GM12878 (cell line): ENCODE measurements around the gene ZBTB44. TPM values are rescaled to one million over a fixed set of nuclear protein-coding genes. Genes with fewer than 3 reads are reported as not detected.

ENCODE experiments used
- ATAC-seq: fragments of 200-7000 bp; cut with Tn5 transposase; 3 replicates; pipeline ENCODE4 v1.9.1; 2020; ENCODE audit warnings: mild to moderate bottlenecking, moderate library complexity
- BruUV-seq: library from RNA; stranded (reverse); fragments of 400-500 nt; replicated peaks from 2 replicates; lab custom pipeline; 2021; lab: Mats Ljungman, UMichigan
- CTCF ChIA-PET: fragments of 300-600 bp; sonication (Branson Sonifier 250); formaldehyde crosslinking; extraction: SDS; loops from one replicate; lab custom pipeline; 2021; ENCODE audit warnings: inconsistent platforms; lab: Yijun Ruan, JAX
- POLR2A ChIA-PET: fragments of 350-600 bp; formaldehyde crosslinking; extraction: SDS; loops from one replicate; lab custom pipeline; 2021; ENCODE audit warnings: inconsistent platforms; lab: Charles Lee
- RAD21 ChIA-PET: fragments of 300-600 bp; sonication (Branson Sonifier 250); formaldehyde crosslinking; loops from one replicate; lab custom pipeline; 2023; ENCODE audit warnings: antibody characterized with exemption; ENCODE audit not compliant: unreplicated experiment; lab: Charles Lee
- SMC1A ChIA-PET: fragments of 300-600 bp; sonication (Branson Sonifier 250); formaldehyde crosslinking; loops from one replicate; lab custom pipeline; 2023; ENCODE audit not compliant: unreplicated experiment, uncharacterized antibody; lab: Charles Lee
- DNase-seq: peaks from one replicate; pipeline ENCODE4 v3.0.0-alpha.2; 2011; ENCODE audit warnings: low read depth, low spot score
- FAIRE-seq: peaks from 3 replicates; lab custom pipeline; 2011; peaks lifted over from hg19 to GRCh38; lab: Jason Lieb, UNC
- H2AFZ ChIP-seq: 2 replicates; pipeline ENCODE4 v1.6.0; 2011; ENCODE audit warnings: low read depth, low read length, control low read depth; ENCODE audit not compliant: control insufficient read depth
- H3K27ac ChIP-seq: 2 replicates; pipeline ENCODE4 v1.5.1; 2011; ENCODE audit warnings: control low read depth; ENCODE audit not compliant: control insufficient read depth, insufficient read depth
- H3K27me3 ChIP-seq, 2 experiments: replicated peaks in 1 of 2; 2 replicates each; pipeline versions ENCODE4 v1.6.0 to v1.6.1; 2011; ENCODE audit warnings: low read length in 1 of 2; ENCODE audit not compliant: control insufficient read depth in 2 of 2, insufficient read depth in 2 of 2
- H3K36me3 ChIP-seq, 2 experiments: 2 replicates each; pipeline ENCODE4 v1.5.1; 2011; ENCODE audit warnings: low read length in 1 of 2; ENCODE audit not compliant: control insufficient read depth in 2 of 2, insufficient read depth in 2 of 2
- H3K4me1 ChIP-seq: 2 replicates; pipeline ENCODE4 v1.6.1; 2011; ENCODE audit warnings: mild to moderate bottlenecking, low read length, moderate library complexity, mixed read lengths; ENCODE audit not compliant: control insufficient read depth, insufficient read depth
- H3K4me2 ChIP-seq: 2 replicates; pipeline ENCODE4 v1.6.0; 2011; ENCODE audit warnings: control low read depth; ENCODE audit not compliant: control insufficient read depth, insufficient read depth
- H3K4me3 ChIP-seq: fragments of 200-600 bp; sonication (generic); 2 replicates; pipeline ENCODE4 v1.5.1; 2016
- H3K79me2 ChIP-seq: 2 replicates; pipeline ENCODE4 v1.6.0; 2011; ENCODE audit warnings: low read length; ENCODE audit not compliant: control insufficient read depth, insufficient read depth
- H3K9ac ChIP-seq: 2 replicates; pipeline ENCODE4 v1.8.0; 2011; ENCODE audit warnings: low read length, control low read depth, mixed read lengths; ENCODE audit not compliant: control insufficient read depth, insufficient read depth
- H3K9me3 ChIP-seq: replicated peaks from 3 replicates; pipeline ENCODE4 v1.5.1; 2011; ENCODE audit warnings: mild to moderate bottlenecking, low read length; ENCODE audit not compliant: control insufficient read depth, insufficient read depth
- H4K20me1 ChIP-seq: 2 replicates; pipeline ENCODE4 v1.6.0; 2011; ENCODE audit not compliant: control insufficient read depth, insufficient read depth
- ASH2L ChIP-seq: fragments of 300-600, 200-600 bp; sonication (generic); IDR thresholded peaks from 2 replicates; pipeline ENCODE4 v1.6.1; 2017; ENCODE audit warnings: low read depth, mild to moderate bottlenecking, borderline replicate concordance
- BRCA1 ChIP-seq: IDR thresholded peaks from 2 replicates; pipeline ENCODE4 v1.6.1; 2011; ENCODE audit warnings: low read depth, low read length, improper control_type of control experiment
- CBX5 ChIP-seq: sonication (generic); IDR thresholded peaks from 2 replicates; pipeline ENCODE4 v1.6.1; 2016; ENCODE audit warnings: low read depth, moderate library complexity, mild to moderate bottlenecking, inconsistent platforms
- CHD2 ChIP-seq: IDR thresholded peaks from 2 replicates; pipeline ENCODE4 v1.6.1; 2011; ENCODE audit warnings: low read depth, low read length, improper control_type of control experiment, borderline replicate concordance
- IRF3 ChIP-seq: fragments of 450-650 bp; IDR thresholded peaks from 2 replicates; pipeline ENCODE4 v1.6.1; 2014; ENCODE audit warnings: mild to moderate bottlenecking
- NFXL1 ChIP-seq: fragments of 450-650 bp; IDR thresholded peaks from 2 replicates; pipeline ENCODE4 v1.6.1; 2017; ENCODE audit warnings: antibody characterized with exemption, mild to moderate bottlenecking, borderline replicate concordance
- TCF7 ChIP-seq: IDR thresholded peaks from 2 replicates; pipeline ENCODE4 v1.6.1; 2014; ENCODE audit warnings: antibody characterized with exemption, borderline replicate concordance
- ZNF384 ChIP-seq: IDR thresholded peaks from 2 replicates; pipeline ENCODE4 v1.6.1; 2012; ENCODE audit warnings: low read depth, mild to moderate bottlenecking, low read length, improper control_type of control experiment, borderline replicate concordance
- ZNF592 ChIP-seq: fragments of 450-650 bp; IDR thresholded peaks from 2 replicates; pipeline ENCODE4 v1.6.1; 2017; ENCODE audit warnings: mild to moderate bottlenecking, moderate library complexity
- WGBS: methylation state at CpG from one replicate; pipeline ENCODE4 v1.1.6; 2016; ENCODE audit warnings: low lambda C conversion rate; ENCODE audit not compliant: insufficient replicate concordance, insufficient coverage; ENCODE audit errors: missing lambda C conversion rate; 5-methylcytosine and 5-hydroxymethylcytosine counted together
- in situ Hi-C: fragments of 300-500 bp; cut with MboI; formaldehyde crosslinking; loops from 9 replicates; pipeline ENCODE4 v1.14.3; 2018; ENCODE audit warnings: mixed read lengths
- intact Hi-C: fragments of 100-400 bp; cut with micrococcal nuclease; formaldehyde crosslinking; loops from one replicate; pipeline ENCODE4 v1.14.2; 2022; ENCODE audit not compliant: unreplicated experiment
- polyA plus RNA-seq, 11 experiments: library from polyadenylated mRNA; depleted of rRNA in 4 of 11; unstranded in 6 of 11; stranded (reverse) in 5 of 11; fragments of >200 nt; fragmentation: Nextera tagmentation in 4 of 11; fragmentation: Illumina TruSeq in 1 of 11; extraction: Ambion mirVana in 4 of 11; extraction: Trizol in 1 of 11; gene quantifications; 1 replicate in 1 of 11; 2 replicates in 10 of 11; pipeline versions ENCODE4 v1.2.1 to v1.2.3, GENCODE V29; 2011 to 2016; ENCODE audit warnings: inconsistent platforms in 2 of 11, missing spikeins in 2 of 11, low read depth in 1 of 11
- total RNA-seq, 4 experiments: library from RNA; depleted of rRNA in 3 of 4; stranded (reverse); fragments of >200 nt in 3 of 4; fragmentation: Illumina TruSeq in 1 of 4; extraction: Trizol in 1 of 4; gene quantifications; 2 replicates each; pipeline versions ENCODE4 v1.2.1 to v1.2.3, GENCODE V29; 2013 to 2021
- TF ChIP-seq, protein P1 (sequence below): fragments of 450-650 bp; IDR thresholded peaks from 2 replicates; pipeline ENCODE4 v1.6.1; 2017; ENCODE audit warnings: mild to moderate bottlenecking

ZBTB44 gene
- total and polyA plus RNA-seq, 10 of the 15 experiments (the other 5 are each of a cell fraction or from before 2014, with no cell fraction given), result 2.8 to 38.2 (median 12.2) TPM

DNA sequence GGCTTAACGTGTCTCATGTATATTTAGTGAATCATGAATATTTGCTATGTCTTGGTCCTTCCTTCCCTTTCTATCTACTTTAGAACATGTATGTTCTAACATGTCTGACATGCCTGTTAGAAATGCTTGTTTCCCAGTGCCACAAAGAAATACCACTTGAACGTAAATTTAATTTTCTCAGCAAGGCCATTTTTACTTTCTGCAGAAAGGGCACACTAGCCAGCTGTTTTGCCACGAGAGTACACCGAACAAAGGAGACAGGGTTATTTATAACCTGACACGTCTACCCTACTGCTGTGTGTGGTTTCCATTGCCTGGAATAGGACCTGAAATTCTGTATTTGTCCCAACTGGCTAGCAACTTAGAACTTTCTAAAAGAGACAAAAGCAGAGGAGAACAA lies 7.4 kb upstream of the ZBTB44 start:
- H3K36me3 ChIP-seq, result no peaks in the 10 kb centered on the region
- no peak overlapping the region for H3K4me2 ChIP-seq
- in situ Hi-C loops (no loop called here), intact Hi-C loops (no loop called here)
- no peak overlapping the region for H3K27ac ChIP-seq
- FAIRE-seq (no peak), ATAC-seq (no peak), DNase-seq (no peak)
- H2AFZ ChIP-seq, result no peak overlapping the region
- TF ChIP-seq ZNF592 (no peak), ASH2L (no peak), TCF7 (no peak), NFXL1 (no peak), ZNF384 (no peak), IRF3 (no peak), CBX5 (no peak), BRCA1 (no peak), CHD2 (no peak)
- TF ChIP-seq, protein P1, sequence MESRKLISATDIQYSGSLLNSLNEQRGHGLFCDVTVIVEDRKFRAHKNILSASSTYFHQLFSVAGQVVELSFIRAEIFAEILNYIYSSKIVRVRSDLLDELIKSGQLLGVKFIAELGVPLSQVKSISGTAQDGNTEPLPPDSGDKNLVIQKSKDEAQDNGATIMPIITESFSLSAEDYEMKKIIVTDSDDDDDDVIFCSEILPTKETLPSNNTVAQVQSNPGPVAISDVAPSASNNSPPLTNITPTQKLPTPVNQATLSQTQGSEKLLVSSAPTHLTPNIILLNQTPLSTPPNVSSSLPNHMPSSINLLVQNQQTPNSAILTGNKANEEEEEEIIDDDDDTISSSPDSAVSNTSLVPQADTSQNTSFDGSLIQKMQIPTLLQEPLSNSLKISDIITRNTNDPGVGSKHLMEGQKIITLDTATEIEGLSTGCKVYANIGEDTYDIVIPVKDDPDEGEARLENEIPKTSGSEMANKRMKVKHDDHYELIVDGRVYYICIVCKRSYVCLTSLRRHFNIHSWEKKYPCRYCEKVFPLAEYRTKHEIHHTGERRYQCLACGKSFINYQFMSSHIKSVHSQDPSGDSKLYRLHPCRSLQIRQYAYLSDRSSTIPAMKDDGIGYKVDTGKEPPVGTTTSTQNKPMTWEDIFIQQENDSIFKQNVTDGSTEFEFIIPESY, result no peak
- POLR2A ChIA-PET, result no interaction called here
- 46% methylated on average over 5 of the region's 5 CpGs for WGBS
- H4K20me1 ChIP-seq, result no peaks in the 10 kb centered on the region
- no peaks in the 10 kb centered on the region for H3K27me3 ChIP-seq
- RAD21 ChIA-PET, result no interaction called here
- no TSS peak for BruUV-seq
- peaks cover 7% of the 10 kb centered on the region; the same call in 2 of the 3 replicates for H3K9me3 ChIP-seq
- CTCF ChIA-PET, result interaction anchor here (1.2 kb wide), 1 partner anchor 10 kb away, joined by 3 read pairs; no protein-coding TSS in a partner anchor
- H3K79me2 ChIP-seq, result no peaks in the 10 kb centered on the region
- SMC1A ChIA-PET, result no interaction called here
- no peak overlapping the region for H3K9ac ChIP-seq
- no peaks in the 10 kb centered on the region for H3K4me1 ChIP-seq
- H3K4me3 ChIP-seq, result no peak overlapping the region
